Liver (tissue), 3 donors: ENCODE measurements around the gene EXOC8.

Experiments used
- CTCF ChIP-seq: fragments of 150-350 bp; IDR thresholded peaks from 2 replicates; pipeline ENCODE4 v1.5.1; 2017; ENCODE audit warnings: improper control_type of control experiment, low read depth, low read length; ENCODE audit not compliant: missing input control
- SP1 ChIP-seq: IDR thresholded peaks from 2 replicates; pipeline ENCODE4 v1.6.1; 2018; ENCODE audit warnings: antibody characterized with exemption, mild to moderate bottlenecking
- donor health status: healthy.
- donor health status: healthy.

GRCh38 chr1:231334079-231334666, 3.5 kb downstream of the EXOC8 start:
- TF ChIP-seq CTCF (no peak), SP1 (no peak)
